Tibial nerve (tissue), 3 donors: ENCODE measurements around the gene ALPK3.

Experiments
- POLR2A ChIP-seq, 2 donors: fragments of 450-650 bp; IDR thresholded peaks; one replicate each; pipeline ENCODE4 v1.6.1; 2017; ENCODE audit warnings: antibody characterized with exemption in 2 of 2, mild to moderate bottlenecking in 2 of 2, moderate library complexity in 2 of 2
- TF ChIP-seq, protein P1 (sequence below), 5 experiments: fragments of 200-600 bp in 3 of 5; fragments of 450-650 bp in 2 of 5; sonication (generic) in 3 of 5; IDR thresholded peaks; one replicate each; pipeline ENCODE4 v1.5.1; 2016 to 2019; ENCODE audit warnings: antibody characterized with exemption in 5 of 5, mild to moderate bottlenecking in 3 of 5, moderate library complexity in 2 of 5

DNA sequence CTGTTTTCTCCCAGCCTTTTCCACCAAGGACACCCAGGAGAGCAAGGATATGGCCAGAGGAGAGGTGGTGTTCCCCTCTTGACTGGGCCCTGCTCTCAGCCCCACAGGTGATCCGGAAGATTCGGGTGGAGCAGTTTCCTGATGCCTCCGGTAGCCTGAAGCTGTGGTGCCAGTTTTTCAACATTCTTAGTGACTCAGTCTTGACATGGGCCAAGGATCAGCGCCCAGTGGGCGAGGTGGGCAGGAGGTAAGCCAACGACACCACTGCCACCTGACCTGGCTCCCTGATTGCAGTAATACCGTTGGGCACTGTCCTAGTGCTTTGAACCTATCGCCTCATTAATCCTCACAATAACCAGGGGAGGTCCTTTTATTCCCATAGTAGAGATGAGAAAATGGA, 42.0 kb downstream of the ALPK3 start:
- TF ChIP-seq, protein P1, sequence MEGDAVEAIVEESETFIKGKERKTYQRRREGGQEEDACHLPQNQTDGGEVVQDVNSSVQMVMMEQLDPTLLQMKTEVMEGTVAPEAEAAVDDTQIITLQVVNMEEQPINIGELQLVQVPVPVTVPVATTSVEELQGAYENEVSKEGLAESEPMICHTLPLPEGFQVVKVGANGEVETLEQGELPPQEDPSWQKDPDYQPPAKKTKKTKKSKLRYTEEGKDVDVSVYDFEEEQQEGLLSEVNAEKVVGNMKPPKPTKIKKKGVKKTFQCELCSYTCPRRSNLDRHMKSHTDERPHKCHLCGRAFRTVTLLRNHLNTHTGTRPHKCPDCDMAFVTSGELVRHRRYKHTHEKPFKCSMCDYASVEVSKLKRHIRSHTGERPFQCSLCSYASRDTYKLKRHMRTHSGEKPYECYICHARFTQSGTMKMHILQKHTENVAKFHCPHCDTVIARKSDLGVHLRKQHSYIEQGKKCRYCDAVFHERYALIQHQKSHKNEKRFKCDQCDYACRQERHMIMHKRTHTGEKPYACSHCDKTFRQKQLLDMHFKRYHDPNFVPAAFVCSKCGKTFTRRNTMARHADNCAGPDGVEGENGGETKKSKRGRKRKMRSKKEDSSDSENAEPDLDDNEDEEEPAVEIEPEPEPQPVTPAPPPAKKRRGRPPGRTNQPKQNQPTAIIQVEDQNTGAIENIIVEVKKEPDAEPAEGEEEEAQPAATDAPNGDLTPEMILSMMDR (IDR thresholded peaks at IDR 0.05) = no peak
- no peak for TF ChIP-seq POLR2A (IDR thresholded peaks at IDR 0.05)
